Suprapubic skin (tissue), 4 donors: ENCODE data around the gene SEPTIN7.

Experiments
- EP300 ChIP-seq: sonication (generic); formaldehyde crosslinking; IDR thresholded peaks from one replicate; pipeline ENCODE4 v1.6.1; 2017; ENCODE audit warnings: antibody characterized with exemption
- POLR2A ChIP-seq, 2 donors: fragments of 450-650 bp; IDR thresholded peaks; one replicate each; pipeline ENCODE4 v1.6.1; 2017; ENCODE audit warnings: antibody characterized with exemption in 2 of 2, mild to moderate bottlenecking in 2 of 2, moderate library complexity in 2 of 2
- POLR2AphosphoS5 ChIP-seq, 3 donors: sonication (generic); formaldehyde crosslinking; IDR thresholded peaks; one replicate each; pipeline ENCODE4 v1.6.1; 2017; ENCODE audit warnings: antibody characterized with exemption in 3 of 3
- TF ChIP-seq, protein P1 (sequence below), 2 donors: fragments of 200-600 bp in 1 of 2; fragments of 450-650 bp in 1 of 2; sonication (generic) in 1 of 2; IDR thresholded peaks; one replicate each; pipeline ENCODE4 v1.5.1; 2016 to 2019; ENCODE audit warnings: antibody characterized with exemption in 2 of 2, mild to moderate bottlenecking in 1 of 2, moderate library complexity in 1 of 2

DNA sequence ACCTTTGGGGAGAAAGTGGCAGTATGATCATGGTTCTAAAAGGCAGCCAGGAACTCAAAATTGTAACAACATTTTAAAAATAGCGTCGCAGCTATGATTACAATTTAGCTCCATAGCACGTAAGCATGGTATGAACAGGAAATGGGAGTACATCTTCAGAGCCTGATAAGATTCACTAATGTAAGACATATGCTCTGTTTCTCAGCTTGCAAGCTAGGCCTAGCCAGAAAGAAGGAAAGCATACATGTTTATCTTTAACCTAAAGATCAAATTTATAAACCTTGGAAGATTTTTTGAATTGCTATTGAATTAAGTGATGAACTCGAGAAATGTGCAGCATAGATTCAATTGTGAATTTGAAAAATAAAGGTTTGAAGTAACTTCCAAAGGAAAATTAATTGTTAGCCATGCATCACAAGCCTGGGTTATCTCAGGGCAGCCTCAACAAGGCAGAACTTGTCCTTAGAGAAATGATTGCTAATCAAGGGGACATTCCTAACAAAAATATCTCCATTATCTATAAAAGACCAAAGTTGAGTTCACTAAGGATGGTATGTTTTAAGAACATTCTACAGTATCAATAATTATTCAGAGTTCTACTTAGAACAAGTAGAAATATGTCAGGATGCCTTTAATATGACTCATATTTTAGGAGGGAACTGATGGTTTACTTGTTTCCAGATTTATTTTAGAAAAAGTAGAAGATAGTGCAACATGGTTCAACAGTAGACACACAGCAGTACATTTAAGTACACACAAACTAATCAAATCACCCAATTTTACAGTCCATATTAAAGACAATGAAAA lies 38.8 kb upstream of the SEPTIN7 start:
- TF ChIP-seq, protein P1, sequence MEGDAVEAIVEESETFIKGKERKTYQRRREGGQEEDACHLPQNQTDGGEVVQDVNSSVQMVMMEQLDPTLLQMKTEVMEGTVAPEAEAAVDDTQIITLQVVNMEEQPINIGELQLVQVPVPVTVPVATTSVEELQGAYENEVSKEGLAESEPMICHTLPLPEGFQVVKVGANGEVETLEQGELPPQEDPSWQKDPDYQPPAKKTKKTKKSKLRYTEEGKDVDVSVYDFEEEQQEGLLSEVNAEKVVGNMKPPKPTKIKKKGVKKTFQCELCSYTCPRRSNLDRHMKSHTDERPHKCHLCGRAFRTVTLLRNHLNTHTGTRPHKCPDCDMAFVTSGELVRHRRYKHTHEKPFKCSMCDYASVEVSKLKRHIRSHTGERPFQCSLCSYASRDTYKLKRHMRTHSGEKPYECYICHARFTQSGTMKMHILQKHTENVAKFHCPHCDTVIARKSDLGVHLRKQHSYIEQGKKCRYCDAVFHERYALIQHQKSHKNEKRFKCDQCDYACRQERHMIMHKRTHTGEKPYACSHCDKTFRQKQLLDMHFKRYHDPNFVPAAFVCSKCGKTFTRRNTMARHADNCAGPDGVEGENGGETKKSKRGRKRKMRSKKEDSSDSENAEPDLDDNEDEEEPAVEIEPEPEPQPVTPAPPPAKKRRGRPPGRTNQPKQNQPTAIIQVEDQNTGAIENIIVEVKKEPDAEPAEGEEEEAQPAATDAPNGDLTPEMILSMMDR (IDR thresholded peaks at IDR 0.05) = no peak
- TF ChIP-seq POLR2A (IDR thresholded peaks at IDR 0.05) (no peak), POLR2AphosphoS5 (IDR thresholded peaks at IDR 0.05) (no peak), EP300 (no peak)
